IPS-18a (cell line): ENCODE measurements around the gene TUBB6.
A peak's percentile ranks its signal among the peaks of the same experiment; 100 is the strongest.

Experiments
- H3K27ac ChIP-seq: one replicate; pipeline ENCODE4 v1.5.1; 2013; ENCODE audit warnings: low read length
- H3K27me3 ChIP-seq: one replicate; pipeline ENCODE4 v1.6.1; 2013; ENCODE audit warnings: mild to moderate bottlenecking, low read length; ENCODE audit not compliant: control insufficient read depth, insufficient read depth
- H3K36me3 ChIP-seq: one replicate; pipeline ENCODE4 v1.6.1; 2013; ENCODE audit warnings: low read depth, low read length; ENCODE audit not compliant: control insufficient read depth
- H3K4me1 ChIP-seq: one replicate; pipeline ENCODE4 v1.6.1; 2013; ENCODE audit warnings: low read depth, low read length; ENCODE audit not compliant: control insufficient read depth
- H3K4me3 ChIP-seq: one replicate; pipeline ENCODE4 v1.5.1; 2013; ENCODE audit warnings: low read length
- H3K9ac ChIP-seq: one replicate; pipeline ENCODE4 v1.6.1; 2013; ENCODE audit warnings: mild to moderate bottlenecking, low read length, moderate library complexity
- H3K9me3 ChIP-seq: one replicate; pipeline ENCODE4 v1.6.1; 2013; ENCODE audit warnings: low read depth, low read length; ENCODE audit not compliant: control insufficient read depth

The TUBB6 gene

GRCh38 chr18:12307701-12308385 is at the start of gene TUBB6:
TSS of gene TUBB6 (plus strand) at chr18:12308241. CDS start at chr18:12308293, 52 bp downstream.
- Histone ChIP-seq H3K27ac (no peak within 1 kb of the TSS), H3K9me3 (no peaks in the 10 kb centered on the region), H3K4me3 (peak within 1 kb of the TSS; percentile 86), H3K27me3 (peaks cover 49% of the 10 kb centered on the region), H3K9ac (peak within 1 kb of the TSS; percentile 61), H3K36me3 (peaks cover 8% of the 10 kb centered on the region), H3K4me1 (peaks cover 22% of the 10 kb centered on the region)

GRCh38 chr18:12258719-12259705 is 49.0 kb upstream of the TUBB6 start:
- H3K4me1 ChIP-seq = peaks cover 10% of the 10 kb centered on the region
- H3K9me3 ChIP-seq = no peaks in the 10 kb centered on the region
- peaks cover 42% of the 10 kb centered on the region for H3K27me3 ChIP-seq
- no peak overlapping the region for H3K27ac ChIP-seq
- no peak overlapping the region for H3K4me3 ChIP-seq
- H3K36me3 ChIP-seq = no peaks in the 10 kb centered on the region
- no peak overlapping the region for H3K9ac ChIP-seq

GRCh38 chr18:12262748-12263147 is 45.3 kb upstream of the TUBB6 start:
- Histone ChIP-seq H3K36me3 (no peaks in the 10 kb centered on the region), H3K9me3 (no peaks in the 10 kb centered on the region), H3K27ac (no peak overlapping the region), H3K9ac (no peak overlapping the region), H3K27me3 (peaks cover 5% of the 10 kb centered on the region), H3K4me3 (no peak overlapping the region), H3K4me1 (no peaks in the 10 kb centered on the region)

GRCh38 chr18:12264864-12265263 is 43.2 kb upstream of the TUBB6 start:
- Histone ChIP-seq H3K9ac (no peak overlapping the region), H3K36me3 (no peaks in the 10 kb centered on the region), H3K4me3 (no peak overlapping the region), H3K27ac (no peak overlapping the region), H3K9me3 (no peaks in the 10 kb centered on the region), H3K27me3 (no peaks in the 10 kb centered on the region), H3K4me1 (no peaks in the 10 kb centered on the region)

GRCh38 chr18:12271376-12272235 is 36.4 kb upstream of the TUBB6 start:
- H3K36me3 ChIP-seq = no peaks in the 10 kb centered on the region
- H3K9ac ChIP-seq = peak overlapping the region; percentile 66
- H3K27ac ChIP-seq = no peak overlapping the region
- H3K9me3 ChIP-seq = no peaks in the 10 kb centered on the region
- H3K4me3 ChIP-seq = peak overlapping the region; percentile 71
- no peaks in the 10 kb centered on the region for H3K27me3 ChIP-seq
- H3K4me1 ChIP-seq = no peaks in the 10 kb centered on the region

GRCh38 chr18:12274793-12275192 is 33.2 kb upstream of the TUBB6 start:
- Histone ChIP-seq H3K27ac (no peak overlapping the region), H3K36me3 (no peaks in the 10 kb centered on the region), H3K9me3 (no peaks in the 10 kb centered on the region), H3K9ac (no peak overlapping the region), H3K27me3 (no peaks in the 10 kb centered on the region), H3K4me3 (no peak overlapping the region), H3K4me1 (peaks cover 14% of the 10 kb centered on the region)

- Histone ChIP-seq H3K4me3 (no peak overlapping the region), H3K36me3 (no peaks in the 10 kb centered on the region), H3K27ac (no peak overlapping the region), H3K9me3 (no peaks in the 10 kb centered on the region), H3K4me1 (peaks cover 14% of the 10 kb centered on the region), H3K27me3 (no peaks in the 10 kb centered on the region), H3K9ac (no peak overlapping the region)
These were observed 31.1 kb upstream of the TUBB6 start for GRCh38 chr18:12276736-12277554.

- H3K36me3 ChIP-seq = no peaks in the 10 kb centered on the region
- H3K4me3 ChIP-seq = no peak overlapping the region
- H3K4me1 ChIP-seq = peaks cover 14% of the 10 kb centered on the region
- H3K9me3 ChIP-seq = no peaks in the 10 kb centered on the region
- no peaks in the 10 kb centered on the region for H3K27me3 ChIP-seq
- no peak overlapping the region for H3K27ac ChIP-seq
- H3K9ac ChIP-seq = peak overlapping the region; percentile 17
These were observed 29.8 kb upstream of the TUBB6 start for GRCh38 chr18:12278215-12278671.

GRCh38 chr18:12278741-12279682 is 29.0 kb upstream of the TUBB6 start:
- Histone ChIP-seq H3K27me3 (no peaks in the 10 kb centered on the region), H3K4me1 (peaks cover 14% of the 10 kb centered on the region), H3K36me3 (no peaks in the 10 kb centered on the region), H3K9ac (peak overlapping the region; percentile 17), H3K27ac (peak overlapping the region; percentile 68), H3K9me3 (no peaks in the 10 kb centered on the region), H3K4me3 (no peak overlapping the region)
